ENCODE measurements around the gene CREG2. TPM values are rescaled to one million over a fixed set of nuclear protein-coding genes. Genes with fewer than 3 reads are reported as not detected.
A peak's percentile ranks its signal among the peaks of the same experiment; 100 is the strongest.
"Not testable (repeated sequence)": the region's sequence is repeated elsewhere in the genome, so short reads cannot be mapped to it uniquely, and the experiment has no call there.

Gene CREG2
- total and polyA plus RNA-seq, 7 donors = 0.04 to 0.34 (median 0.10) TPM; not detected in 3

GRCh38 chr2:101329026-101329425, 58.3 kb downstream of the CREG2 start:
- H3K4me3 ChIP-seq = no peak overlapping the region
- H3K9me3 ChIP-seq = no peaks in the 10 kb centered on the region
- no peak for ATAC-seq
- H3K36me3 ChIP-seq (ENCODE audit: insufficient read depth in 1 of 2, low read depth in 1 of 2) = no peaks in the 10 kb centered on the region
- WGBS, 3 donors = 76 to 89% (median 76%) methylated on average over 4 of the region's 4 CpGs
- TF ChIP-seq, protein P1, sequence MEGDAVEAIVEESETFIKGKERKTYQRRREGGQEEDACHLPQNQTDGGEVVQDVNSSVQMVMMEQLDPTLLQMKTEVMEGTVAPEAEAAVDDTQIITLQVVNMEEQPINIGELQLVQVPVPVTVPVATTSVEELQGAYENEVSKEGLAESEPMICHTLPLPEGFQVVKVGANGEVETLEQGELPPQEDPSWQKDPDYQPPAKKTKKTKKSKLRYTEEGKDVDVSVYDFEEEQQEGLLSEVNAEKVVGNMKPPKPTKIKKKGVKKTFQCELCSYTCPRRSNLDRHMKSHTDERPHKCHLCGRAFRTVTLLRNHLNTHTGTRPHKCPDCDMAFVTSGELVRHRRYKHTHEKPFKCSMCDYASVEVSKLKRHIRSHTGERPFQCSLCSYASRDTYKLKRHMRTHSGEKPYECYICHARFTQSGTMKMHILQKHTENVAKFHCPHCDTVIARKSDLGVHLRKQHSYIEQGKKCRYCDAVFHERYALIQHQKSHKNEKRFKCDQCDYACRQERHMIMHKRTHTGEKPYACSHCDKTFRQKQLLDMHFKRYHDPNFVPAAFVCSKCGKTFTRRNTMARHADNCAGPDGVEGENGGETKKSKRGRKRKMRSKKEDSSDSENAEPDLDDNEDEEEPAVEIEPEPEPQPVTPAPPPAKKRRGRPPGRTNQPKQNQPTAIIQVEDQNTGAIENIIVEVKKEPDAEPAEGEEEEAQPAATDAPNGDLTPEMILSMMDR (IDR thresholded peaks at IDR 0.05) = no peak
- H3K27ac ChIP-seq = no peak overlapping the region
- intact Hi-C loops (cut with DNase I) = no loop called here
- H3K27me3 ChIP-seq (ENCODE audit: insufficient read depth in 3 of 3, low read length in 2 of 3) = no peaks in the 10 kb centered on the region
- DNase-seq = no peak
- no peaks in the 10 kb centered on the region for H3K4me1 ChIP-seq

- DNase-seq = no peak
- TF ChIP-seq, protein P1 (IDR thresholded peaks at IDR 0.05) = no peak
- 39 to 49% (median 48%) methylated on average over 3 of the region's 3 CpGs for WGBS, 3 donors
- Histone ChIP-seq H3K27me3 (ENCODE audit: insufficient read depth in 3 of 3, low read length in 2 of 3) (no peaks in the 10 kb centered on the region), H3K36me3 (ENCODE audit: insufficient read depth in 1 of 2, low read depth in 1 of 2) (no peaks in the 10 kb centered on the region), H3K4me1 (no peaks in the 10 kb centered on the region), H3K4me3 (no peak overlapping the region), H3K9me3 (no peaks in the 10 kb centered on the region), H3K27ac (no peak overlapping the region)
- peak in 2 of 4 donors; percentile 54 to 58 for ATAC-seq
- intact Hi-C loops (cut with DNase I) = no loop called here
These were observed 58.8 kb downstream of the CREG2 start for GRCh38 chr2:101328474-101329007.

GRCh38 chr2:101327863-101328394, 59.4 kb downstream of the CREG2 start:
- Histone ChIP-seq H3K27me3 (ENCODE audit: insufficient read depth in 3 of 3, low read length in 2 of 3) (no peaks in the 10 kb centered on the region), H3K4me1 (no peaks in the 10 kb centered on the region), H3K4me3 (no peak overlapping the region), H3K27ac (no peak overlapping the region), H3K9me3 (no peaks in the 10 kb centered on the region), H3K36me3 (ENCODE audit: insufficient read depth in 1 of 2, low read depth in 1 of 2) (no peaks in the 10 kb centered on the region)
- intact Hi-C loops (cut with DNase I) = no loop called here
- WGBS, 3 donors = 69 to 73% (median 71%) methylated on average over 5 of the region's 5 CpGs
- TF ChIP-seq, protein P1 (IDR thresholded peaks at IDR 0.05) = no peak
- ATAC-seq (no peak), DNase-seq (no peak)

- Histone ChIP-seq H3K36me3 (ENCODE audit: insufficient read depth in 1 of 2, low read depth in 1 of 2) (no peaks in the 10 kb centered on the region), H3K9me3 (no peaks in the 10 kb centered on the region), H3K27ac (no peak overlapping the region), H3K4me3 (no peak overlapping the region), H3K27me3 (ENCODE audit: insufficient read depth in 3 of 3, low read length in 2 of 3) (no peaks in the 10 kb centered on the region), H3K4me1 (no peaks in the 10 kb centered on the region)
- 84 to 87% (median 86%) methylated on average over 1 of the region's 1 CpG for WGBS, 3 donors
- TF ChIP-seq, protein P1 (IDR thresholded peaks at IDR 0.05) = no peak
- ATAC-seq (no peak), DNase-seq (no peak)
- intact Hi-C loops (cut with DNase I) = no loop called here
These were observed 61.9 kb downstream of the CREG2 start for GRCh38 chr2:101325425-101325824.

- H3K4me1 ChIP-seq; ATAC-seq; intact Hi-C loops (cut with DNase I); H3K27me3 ChIP-seq (ENCODE audit: insufficient read depth in 3 of 3, low read length in 2 of 3); DNase-seq; H3K36me3 ChIP-seq (ENCODE audit: insufficient read depth in 1 of 2, low read depth in 1 of 2); H3K27ac ChIP-seq; H3K9me3 ChIP-seq; H3K4me3 ChIP-seq: not testable (repeated sequence)
- WGBS, 3 donors = 84 to 91% (median 87%) methylated on average over 5 to 6 of the region's 6 CpGs
These were observed 70.7 kb downstream of the CREG2 start for GRCh38 chr2:101316568-101316967.
